ENCODE measurements around the gene KCTD21. TPM values are rescaled to one million over a fixed set of nuclear protein-coding genes. Genes with fewer than 3 reads are reported as not detected.

The KCTD21 gene
- total and polyA plus RNA-seq, 10 of the 15 experiments (the other 5 are each of a cell fraction or from before 2014, with no cell fraction given) = 0.63 to 5.4 (median 3.6) TPM

- TF ChIP-seq ZBTB4 (CRISPR knock-in tag; IDR thresholded peaks at IDR 0.05) (no peak), ZNF592 (IDR thresholded peaks at IDR 0.05) (no peak), NKRF (conservative IDR thresholded peaks at IDR 0.05) (no peak), LARP7 (IDR thresholded peaks at IDR 0.05) (no peak), BACH1 (IDR thresholded peaks at IDR 0.05; ENCODE audit: borderline replicate concordance) (no peak), CBX3 (IDR thresholded peaks at IDR 0.05; ENCODE audit: borderline replicate concordance, low read depth) (no peak), TCF7 (IDR thresholded peaks at IDR 0.05; ENCODE audit: borderline replicate concordance) (no peak), TARDBP (IDR thresholded peaks at IDR 0.05; ENCODE audit: borderline replicate concordance) (no peak), IKZF2 (IDR thresholded peaks at IDR 0.05) (no peak), ZNF622 (IDR thresholded peaks at IDR 0.05) (no peak), ZNF207 (IDR thresholded peaks at IDR 0.05; ENCODE audit: borderline replicate concordance) (no peak), MYC (IDR thresholded peaks at IDR 0.05; ENCODE audit: insufficient read depth, insufficient read length, insufficient replicate concordance, low read length, severe bottlenecking) (no peak), E2F8 (IDR thresholded peaks at IDR 0.05; ENCODE audit: low read depth, partially characterized antibody) (no peak), PBX3 (IDR thresholded peaks at IDR 0.05; ENCODE audit: insufficient replicate concordance, low read depth, low read length) (no peak), MTA3 (IDR thresholded peaks at IDR 0.05; ENCODE audit: borderline replicate concordance, low read length) (no peak)
Observed at GRCh38 chr11:78195917-78196560, 7.6 kb upstream of the KCTD21 start (continued).

Measured in GM12878 (cell line).